Stimulated activated CD4-positive, alpha-beta T cell treated with anti-CD3 and anti-CD28 coated beads, Interleukin-4, amount 100 ng/mL, for 24 hours (primary cell): ENCODE measurements around the gene VTI1A.
"Not testable (repeated sequence)": the region's sequence is repeated elsewhere in the genome, so short reads cannot be mapped to it uniquely, and the experiment has no call there.

Source experiments
- DNase-seq: peaks from one replicate; pipeline ENCODE4 v3.0.0-alpha.2; 2020

The VTI1A gene

GRCh38 chr10:112590786-112591185 is 143.8 kb downstream of the VTI1A start:
- not testable (repeated sequence) for DNase-seq

GRCh38 chr10:112593023-112593422 is 146.0 kb downstream of the VTI1A start:
- no peak for DNase-seq

- no peak for DNase-seq
These were observed 154.4 kb downstream of the VTI1A start for GRCh38 chr10:112601214-112602090.

- DNase-seq, result no peak
These were observed 156.0 kb downstream of the VTI1A start for GRCh38 chr10:112603062-112603461.

GRCh38 chr10:112605063-112605462 is 158.0 kb downstream of the VTI1A start:
- no peak for DNase-seq

- no peak for DNase-seq
These were observed 160.5 kb downstream of the VTI1A start for GRCh38 chr10:112607506-112607905.

GRCh38 chr10:112613620-112614019 is 166.6 kb downstream of the VTI1A start:
- no peak for DNase-seq

- no peak for DNase-seq
These were observed 167.1 kb downstream of the VTI1A start for GRCh38 chr10:112614072-112614471.

GRCh38 chr10:112614586-112614985 is 167.6 kb downstream of the VTI1A start:
- no peak for DNase-seq

- no peak for DNase-seq
These were observed 168.3 kb downstream of the VTI1A start for GRCh38 chr10:112615269-112615668.

- DNase-seq, result no peak
These were observed 169.6 kb downstream of the VTI1A start for GRCh38 chr10:112616647-112617046.

- no peak for DNase-seq
These were observed 171.8 kb downstream of the VTI1A start for GRCh38 chr10:112618814-112619213.

GRCh38 chr10:112619556-112619955 is 172.5 kb downstream of the VTI1A start:
- DNase-seq, result no peak

- no peak for DNase-seq
These were observed 175.8 kb downstream of the VTI1A start for GRCh38 chr10:112622786-112623185.

- no peak for DNase-seq
These were observed 177.6 kb downstream of the VTI1A start for GRCh38 chr10:112624546-112625048.

- DNase-seq, result no peak
These were observed 182.1 kb downstream of the VTI1A start for GRCh38 chr10:112628951-112629609.

- no peak for DNase-seq
These were observed 184.7 kb downstream of the VTI1A start for GRCh38 chr10:112631501-112632400.

GRCh38 chr10:112634096-112634830 is 187.2 kb downstream of the VTI1A start:
- no peak for DNase-seq

- no peak for DNase-seq
These were observed 190.9 kb downstream of the VTI1A start for GRCh38 chr10:112637901-112638300.

- no peak for DNase-seq
These were observed 192.3 kb downstream of the VTI1A start for GRCh38 chr10:112639298-112639697.

- DNase-seq, result no peak
These were observed 193.6 kb downstream of the VTI1A start for GRCh38 chr10:112640638-112641037.

GRCh38 chr10:112643600-112644264 is 196.7 kb downstream of the VTI1A start:
- no peak for DNase-seq
